K562 (cell line): ENCODE measurements around the gene SAMD14. TPM values are rescaled to one million over a fixed set of nuclear protein-coding genes. Genes with fewer than 3 reads are reported as not detected.

Source experiments
- ATAC-seq: fragments of 200-7000 bp; cut with Tn5 transposase; 3 replicates; pipeline ENCODE4 v1.9.1; 2020; ENCODE audit warnings: moderate library complexity
- BruUV-seq: library from RNA; stranded (reverse); fragments of 400-500 nt; replicated peaks from 2 replicates; lab custom pipeline; 2021; lab: Mats Ljungman, UMichigan
- CTCF ChIA-PET: fragments of 300-600 bp; formaldehyde crosslinking; extraction: SDS; loops from one replicate; lab custom pipeline; 2021; ENCODE audit warnings: low intra/inter-chr PET ratio; lab: Yijun Ruan, JAX
- POLR2A ChIA-PET: fragments of 300-600, 350-650 bp; sonication (Branson Sonifier 250); formaldehyde crosslinking; extraction: SDS; loops from one replicate; lab custom pipeline; 2021; ENCODE audit warnings: antibody characterized with exemption, inconsistent platforms; lab: Yijun Ruan, JAX
- DNase-seq, 4 experiments: peaks; one replicate each; pipeline versions ENCODE4 v3.0.0 to v3.0.0-alpha.2; 2011 to 2018; ENCODE audit warnings: low spot score in 3 of 4, mixed read lengths in 3 of 4; ENCODE audit errors: extremely low read depth in 1 of 4
- FAIRE-seq: peaks from 2 replicates; lab custom pipeline; 2011; peaks lifted over from hg19 to GRCh38; lab: Jason Lieb, UNC
- H2AFZ ChIP-seq: 2 replicates; pipeline ENCODE4 v1.6.0; 2011; ENCODE audit warnings: low read depth, low read length, control low read depth, inconsistent platforms
- H3K27ac ChIP-seq: fragments of 200-600 bp; 3 replicates; pipeline ENCODE4 v1.8.0; 2011; ENCODE audit warnings: low read depth, mild to moderate bottlenecking, control low read depth, inconsistent platforms, low read length, moderate library complexity, mixed read lengths; ENCODE audit errors: extremely low read depth
- H3K27me3 ChIP-seq, 2 experiments: fragments of 300-600 bp in 1 of 2; 2 replicates in 1 of 2; 3 replicates in 1 of 2; pipeline versions ENCODE4 v1.6.0 to v1.8.0; 2011; ENCODE audit warnings: inconsistent platforms in 2 of 2, low read length in 2 of 2, mild to moderate bottlenecking in 1 of 2, mixed read lengths in 1 of 2, moderate library complexity in 1 of 2; ENCODE audit not compliant: control insufficient read depth in 2 of 2, insufficient read depth in 2 of 2
- H3K36me3 ChIP-seq: fragments of 300-600 bp; 3 replicates; pipeline ENCODE4 v1.8.0; 2011; ENCODE audit warnings: mild to moderate bottlenecking, low read length, inconsistent platforms; ENCODE audit not compliant: control insufficient read depth, insufficient read depth
- H3K4me1 ChIP-seq, 2 experiments: fragments of 200-600 bp in 1 of 2; replicated peaks in 1 of 2; 2 replicates in 1 of 2; 3 replicates in 1 of 2; pipeline versions ENCODE4 v1.5.1 to v1.8.0; 2011; ENCODE audit warnings: inconsistent platforms in 2 of 2, low read length in 2 of 2, mild to moderate bottlenecking in 1 of 2, mixed read lengths in 1 of 2, moderate library complexity in 1 of 2; ENCODE audit not compliant: control insufficient read depth in 2 of 2, insufficient read depth in 2 of 2
- H3K4me2 ChIP-seq: 2 replicates; pipeline ENCODE4 v1.6.1; 2011; ENCODE audit warnings: low read length, control low read depth, inconsistent platforms, mixed read lengths; ENCODE audit not compliant: insufficient read depth
- H3K4me3 ChIP-seq: fragments of 200-600 bp; sonication (generic), shearing (Covaris generic); 2 replicates; pipeline ENCODE4 v1.5.1; 2016; ENCODE audit warnings: control low read depth, inconsistent platforms
- H3K79me2 ChIP-seq: fragments of 200-600 bp; 3 replicates; pipeline ENCODE4 v1.8.0; 2011; ENCODE audit warnings: low read length, inconsistent platforms; ENCODE audit not compliant: control insufficient read depth, insufficient read depth
- H3K9ac ChIP-seq, 2 experiments: 2 replicates each; pipeline versions ENCODE4 v1.6.0 to v1.6.1; 2011; ENCODE audit warnings: low read depth in 2 of 2, low read length in 2 of 2, control low read depth in 1 of 2, inconsistent platforms in 1 of 2, mild to moderate bottlenecking in 1 of 2, mixed read lengths in 1 of 2; ENCODE audit not compliant: insufficient read depth in 1 of 2
- H3K9me1 ChIP-seq: one replicate; pipeline ENCODE4 v1.6.0; 2011; ENCODE audit warnings: inconsistent platforms, mild to moderate bottlenecking, low read length, moderate library complexity; ENCODE audit not compliant: control insufficient read depth, insufficient read depth
- H3K9me3 ChIP-seq: replicated peaks from 2 replicates; pipeline ENCODE4 v1.5.1; 2011; ENCODE audit warnings: low read depth, low read length, inconsistent platforms; ENCODE audit not compliant: control insufficient read depth, insufficient read depth
- H4K20me1 ChIP-seq: replicated peaks from 2 replicates; pipeline ENCODE4 v1.6.1; 2011; ENCODE audit warnings: low read length, inconsistent platforms, mixed read lengths; ENCODE audit not compliant: control insufficient read depth, insufficient read depth
- CBFB ChIP-seq: sonication (generic); formaldehyde crosslinking; IDR thresholded peaks from 2 replicates; pipeline ENCODE4 v1.4.0; 2020; ENCODE audit warnings: mild to moderate bottlenecking, missing genetic modification reagents
- CHD2 ChIP-seq: IDR thresholded peaks from 2 replicates; pipeline ENCODE4 v1.6.1; 2011; ENCODE audit warnings: low read depth, low read length
- RBM15 ChIP-seq: fragments of 200-400 bp; formaldehyde crosslinking; IDR thresholded peaks from 2 replicates; pipeline ENCODE4 v1.6.1; 2018; ENCODE audit warnings: mild to moderate bottlenecking, low read length, moderate library complexity; ENCODE audit not compliant: insufficient read depth
- SMAD3 ChIP-seq: fragments of 450-650 bp; formaldehyde crosslinking; conservative IDR thresholded peaks from 2 replicates; pipeline ENCODE4 v1.4.0; 2020; ENCODE audit warnings: mild to moderate bottlenecking
- SREBF2 ChIP-seq: sonication (generic); formaldehyde crosslinking; IDR thresholded peaks from 2 replicates; pipeline ENCODE4 v1.4.0; 2020; ENCODE audit warnings: mild to moderate bottlenecking, missing genetic modification reagents
- TCFL5 ChIP-seq: fragments of 250-450 bp; sonication (Bioruptor Pico); conservative IDR thresholded peaks from 2 replicates; pipeline ENCODE4 v1.6.1; 2021; ENCODE audit warnings: mild to moderate bottlenecking, moderate library complexity, matching md5 sums
- THRAP3 ChIP-seq: fragments of 450-650 bp; IDR thresholded peaks from 2 replicates; pipeline ENCODE4 v1.6.1; 2016; ENCODE audit warnings: mild to moderate bottlenecking, inconsistent platforms, borderline replicate concordance
- WGBS: fragments of 100-300 bp; shearing (Covaris generic); methylation state at CpG from one replicate; pipeline ENCODE4 v1.1.6; 2016; ENCODE audit warnings: low coverage, mixed read lengths; ENCODE audit not compliant: insufficient coverage; ENCODE audit errors: missing lambda C conversion rate; 5-methylcytosine and 5-hydroxymethylcytosine counted together
- in situ Hi-C: fragments of 300-500 bp; cut with MboI; formaldehyde crosslinking; loops from 4 replicates; pipeline ENCODE4 v1.15.0; 2018; ENCODE audit warnings: inconsistent platforms, mixed read lengths
- intact Hi-C: fragments of 100-400 bp; cut with micrococcal nuclease; formaldehyde crosslinking; loops from 2 replicates; pipeline ENCODE4 v1.14.2; 2022
- polyA plus RNA-seq, 8 experiments: library from polyadenylated mRNA; depleted of rRNA in 4 of 8; stranded (reverse) in 5 of 8; unstranded in 3 of 8; fragments of >200 nt; fragmentation: Nextera tagmentation in 2 of 8; fragmentation: Illumina TruSeq in 1 of 8; extraction: Ambion mirVana in 2 of 8; extraction: Trizol in 1 of 8; gene quantifications; 2 replicates each; pipeline versions ENCODE4 v1.2.1 to v1.2.3, GENCODE V29; 2011 to 2014; ENCODE audit warnings: inconsistent platforms in 1 of 8, missing spikeins in 1 of 8
- total RNA-seq, 7 experiments: library from RNA; depleted of rRNA in 6 of 7; stranded (reverse); fragments of >200 nt in 6 of 7; fragmentation: Illumina TruSeq in 2 of 7; extraction: Trizol in 2 of 7; gene quantifications; 2 replicates each; pipeline versions ENCODE4 v1.2.1 to v1.2.3, GENCODE V29; 2011 to 2021; ENCODE audit warnings: low replicate concordance in 1 of 7
- TF ChIP-seq, protein P1 (sequence below), 2 experiments: fragments of 450-650 bp in 1 of 2; sonication (generic) in 1 of 2; formaldehyde crosslinking; conservative IDR thresholded peaks; 2 replicates each; pipeline versions ENCODE4 v1.4.0 to v1.8.1; 2020 to 2022; ENCODE audit warnings: mild to moderate bottlenecking in 1 of 2, missing genetic modification reagents in 1 of 2
- TF ChIP-seq, protein P2 (sequence below): fragments of 450-650 bp; IDR thresholded peaks from 2 replicates; pipeline ENCODE4 v1.7.1; 2018; ENCODE audit warnings: mild to moderate bottlenecking, low read depth; ENCODE audit not compliant: partially characterized antibody
- TF ChIP-seq, protein P3 (sequence below): sonication (generic); formaldehyde crosslinking; IDR thresholded peaks from 2 replicates; pipeline ENCODE4 v1.8.0; 2023; ENCODE audit warnings: mild to moderate bottlenecking, missing genetic modification reagents
- TF ChIP-seq, protein P4 (sequence below): fragments of 450-650 bp; formaldehyde crosslinking; IDR thresholded peaks from 2 replicates; pipeline ENCODE4 v1.4.0; 2020; ENCODE audit warnings: mild to moderate bottlenecking, moderate library complexity

The SAMD14 gene
- total and polyA plus RNA-seq, 9 of the 15 experiments (the other 6 are each of a cell fraction or from before 2014, with no cell fraction given), result 0.04 to 0.07 TPM; not detected in 7

GRCh38 chr17:50072925-50073324, 57.0 kb downstream of the SAMD14 start (continued):
- TF ChIP-seq, protein P1, sequence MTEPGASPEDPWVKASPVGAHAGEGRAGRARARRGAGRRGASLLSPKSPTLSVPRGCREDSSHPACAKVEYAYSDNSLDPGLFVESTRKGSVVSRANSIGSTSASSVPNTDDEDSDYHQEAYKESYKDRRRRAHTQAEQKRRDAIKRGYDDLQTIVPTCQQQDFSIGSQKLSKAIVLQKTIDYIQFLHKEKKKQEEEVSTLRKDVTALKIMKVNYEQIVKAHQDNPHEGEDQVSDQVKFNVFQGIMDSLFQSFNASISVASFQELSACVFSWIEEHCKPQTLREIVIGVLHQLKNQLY (CRISPR knock-in tag; conservative IDR thresholded peaks at IDR 0.05), result no peak

DNA sequence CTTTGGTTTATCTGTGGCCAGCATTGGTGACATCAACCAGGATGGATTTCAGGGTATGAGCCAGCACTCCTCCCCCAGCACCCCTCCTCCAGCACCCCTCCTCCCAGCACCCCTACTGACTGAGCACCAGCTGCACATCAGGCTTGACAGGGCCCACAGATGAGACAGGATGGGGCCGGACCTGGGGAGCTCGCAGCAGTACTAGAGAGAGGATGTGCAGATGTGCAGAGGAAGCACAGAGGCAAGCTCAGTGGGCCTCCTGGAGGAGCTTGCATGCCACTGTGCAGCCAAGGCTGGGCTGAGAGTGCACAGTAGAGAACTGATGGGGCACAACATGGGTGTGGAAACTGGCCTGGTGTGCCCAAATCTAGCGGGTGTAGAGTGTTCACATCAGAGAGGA, 57.8 kb downstream of the SAMD14 start:
- DNase-seq (no peak), FAIRE-seq (no peak), ATAC-seq (no peak)
- ChIA-PET POLR2A (interaction anchor here (0.6 kb wide), 1 partner anchor 71 kb away, joined by 3 read pairs; no protein-coding TSS in a partner anchor), CTCF (no interaction called here)
- Histone ChIP-seq H3K9ac (no peak overlapping the region), H3K9me1 (no peaks in the 10 kb centered on the region), H3K27me3 (peaks cover 11 to 67% of the 10 kb centered on the region in 2 experiments; a peak in 4 of 5 replicates), H3K79me2 (no peaks in the 10 kb centered on the region), H3K4me3 (no peak overlapping the region), H3K4me2 (no peak overlapping the region), H3K27ac (no peak overlapping the region), H4K20me1 (peaks cover 3% of the 10 kb centered on the region; the same call in 1 of the 2 replicates), H3K9me3 (no peaks in the 10 kb centered on the region), H2AFZ (no peak overlapping the region), H3K36me3 (no peaks in the 10 kb centered on the region), H3K4me1 (peaks cover 0 to 11% of the 10 kb centered on the region in 2 experiments; a peak in 1 of 5 replicates)
- in situ Hi-C loops, result loop anchor here (10.0 kb wide), 1 partner anchor 507 kb away; no protein-coding TSS in a partner anchor
- BruUV-seq, result no TSS peak
- intact Hi-C loops, result no loop called here
- 0% methylated on average over 3 of the region's 3 CpGs for WGBS
- TF ChIP-seq, protein P2, sequence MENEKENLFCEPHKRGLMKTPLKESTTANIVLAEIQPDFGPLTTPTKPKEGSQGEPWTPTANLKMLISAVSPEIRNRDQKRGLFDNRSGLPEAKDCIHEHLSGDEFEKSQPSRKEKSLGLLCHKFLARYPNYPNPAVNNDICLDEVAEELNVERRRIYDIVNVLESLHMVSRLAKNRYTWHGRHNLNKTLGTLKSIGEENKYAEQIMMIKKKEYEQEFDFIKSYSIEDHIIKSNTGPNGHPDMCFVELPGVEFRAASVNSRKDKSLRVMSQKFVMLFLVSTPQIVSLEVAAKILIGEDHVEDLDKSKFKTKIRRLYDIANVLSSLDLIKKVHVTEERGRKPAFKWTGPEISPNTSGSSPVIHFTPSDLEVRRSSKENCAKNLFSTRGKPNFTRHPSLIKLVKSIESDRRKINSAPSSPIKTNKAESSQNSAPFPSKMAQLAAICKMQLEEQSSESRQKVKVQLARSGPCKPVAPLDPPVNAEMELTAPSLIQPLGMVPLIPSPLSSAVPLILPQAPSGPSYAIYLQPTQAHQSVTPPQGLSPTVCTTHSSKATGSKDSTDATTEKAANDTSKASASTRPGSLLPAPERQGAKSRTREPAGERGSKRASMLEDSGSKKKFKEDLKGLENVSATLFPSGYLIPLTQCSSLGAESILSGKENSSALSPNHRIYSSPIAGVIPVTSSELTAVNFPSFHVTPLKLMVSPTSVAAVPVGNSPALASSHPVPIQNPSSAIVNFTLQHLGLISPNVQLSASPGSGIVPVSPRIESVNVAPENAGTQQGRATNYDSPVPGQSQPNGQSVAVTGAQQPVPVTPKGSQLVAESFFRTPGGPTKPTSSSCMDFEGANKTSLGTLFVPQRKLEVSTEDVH, result no peak
- TF ChIP-seq CHD2, result no peak
- TF ChIP-seq, protein P3, sequence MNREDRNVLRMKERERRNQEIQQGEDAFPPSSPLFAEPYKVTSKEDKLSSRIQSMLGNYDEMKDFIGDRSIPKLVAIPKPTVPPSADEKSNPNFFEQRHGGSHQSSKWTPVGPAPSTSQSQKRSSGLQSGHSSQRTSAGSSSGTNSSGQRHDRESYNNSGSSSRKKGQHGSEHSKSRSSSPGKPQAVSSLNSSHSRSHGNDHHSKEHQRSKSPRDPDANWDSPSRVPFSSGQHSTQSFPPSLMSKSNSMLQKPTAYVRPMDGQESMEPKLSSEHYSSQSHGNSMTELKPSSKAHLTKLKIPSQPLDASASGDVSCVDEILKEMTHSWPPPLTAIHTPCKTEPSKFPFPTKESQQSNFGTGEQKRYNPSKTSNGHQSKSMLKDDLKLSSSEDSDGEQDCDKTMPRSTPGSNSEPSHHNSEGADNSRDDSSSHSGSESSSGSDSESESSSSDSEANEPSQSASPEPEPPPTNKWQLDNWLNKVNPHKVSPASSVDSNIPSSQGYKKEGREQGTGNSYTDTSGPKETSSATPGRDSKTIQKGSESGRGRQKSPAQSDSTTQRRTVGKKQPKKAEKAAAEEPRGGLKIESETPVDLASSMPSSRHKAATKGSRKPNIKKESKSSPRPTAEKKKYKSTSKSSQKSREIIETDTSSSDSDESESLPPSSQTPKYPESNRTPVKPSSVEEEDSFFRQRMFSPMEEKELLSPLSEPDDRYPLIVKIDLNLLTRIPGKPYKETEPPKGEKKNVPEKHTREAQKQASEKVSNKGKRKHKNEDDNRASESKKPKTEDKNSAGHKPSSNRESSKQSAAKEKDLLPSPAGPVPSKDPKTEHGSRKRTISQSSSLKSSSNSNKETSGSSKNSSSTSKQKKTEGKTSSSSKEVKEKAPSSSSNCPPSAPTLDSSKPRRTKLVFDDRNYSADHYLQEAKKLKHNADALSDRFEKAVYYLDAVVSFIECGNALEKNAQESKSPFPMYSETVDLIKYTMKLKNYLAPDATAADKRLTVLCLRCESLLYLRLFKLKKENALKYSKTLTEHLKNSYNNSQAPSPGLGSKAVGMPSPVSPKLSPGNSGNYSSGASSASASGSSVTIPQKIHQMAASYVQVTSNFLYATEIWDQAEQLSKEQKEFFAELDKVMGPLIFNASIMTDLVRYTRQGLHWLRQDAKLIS, result no peak
- TF ChIP-seq CBFB, result no peak
- no peak for TF ChIP-seq TCFL5 (CRISPR knock-in tag)
- no peak for TF ChIP-seq SREBF2
- TF ChIP-seq, protein P4, sequence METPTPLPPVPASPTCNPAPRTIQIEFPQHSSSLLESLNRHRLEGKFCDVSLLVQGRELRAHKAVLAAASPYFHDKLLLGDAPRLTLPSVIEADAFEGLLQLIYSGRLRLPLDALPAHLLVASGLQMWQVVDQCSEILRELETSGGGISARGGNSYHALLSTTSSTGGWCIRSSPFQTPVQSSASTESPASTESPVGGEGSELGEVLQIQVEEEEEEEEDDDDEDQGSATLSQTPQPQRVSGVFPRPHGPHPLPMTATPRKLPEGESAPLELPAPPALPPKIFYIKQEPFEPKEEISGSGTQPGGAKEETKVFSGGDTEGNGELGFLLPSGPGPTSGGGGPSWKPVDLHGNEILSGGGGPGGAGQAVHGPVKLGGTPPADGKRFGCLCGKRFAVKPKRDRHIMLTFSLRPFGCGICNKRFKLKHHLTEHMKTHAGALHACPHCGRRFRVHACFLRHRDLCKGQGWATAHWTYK (CRISPR knock-in tag), result no peak
- no peak for TF ChIP-seq SMAD3
- TF ChIP-seq RBM15, result no peak
- TF ChIP-seq THRAP3, result no peak
